Measurements from ENCODE around the gene PARG. TPM values are rescaled to one million over a fixed set of nuclear protein-coding genes. Genes with fewer than 3 reads are reported as not detected.

Gene PARG
- total RNA-seq, 2 experiments from 2014 or later = 26.7 to 30.0 TPM

DNA sequence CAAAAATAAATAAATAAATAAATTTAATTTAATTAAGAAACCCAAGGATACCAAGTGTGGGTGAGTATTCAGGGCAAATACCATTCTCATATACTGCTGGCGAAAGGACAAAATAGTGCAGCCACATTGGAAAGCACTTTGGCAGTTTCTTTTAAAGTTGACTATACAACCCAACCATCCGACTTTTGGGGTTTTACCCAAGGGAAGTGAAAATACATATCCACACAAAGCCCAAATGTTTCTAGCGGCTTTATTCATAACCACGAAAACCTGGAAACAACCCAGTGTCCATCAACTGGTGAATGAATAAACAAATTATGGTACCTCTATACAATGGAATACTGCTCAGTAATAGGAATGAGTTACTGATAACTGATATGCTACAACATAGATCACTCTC is 143.6 kb downstream of the PARG start:
- H3K4me1 Mint-ChIP-seq (ENCODE audit: low read depth) = no peaks in the 10 kb centered on the region
- H3K4me3 Mint-ChIP-seq = no peak overlapping the region
- intact Hi-C loops (cut with micrococcal nuclease) = no loop called here
- H3K36me3 Mint-ChIP-seq (ENCODE audit: low read depth) = no peaks in the 10 kb centered on the region
- ATAC-seq = no peak
- ChIA-PET POLR2A (no interaction called here), CTCF (no interaction called here)
- no peak overlapping the region for H3K27ac Mint-ChIP-seq
- TF ChIP-seq, protein P1, sequence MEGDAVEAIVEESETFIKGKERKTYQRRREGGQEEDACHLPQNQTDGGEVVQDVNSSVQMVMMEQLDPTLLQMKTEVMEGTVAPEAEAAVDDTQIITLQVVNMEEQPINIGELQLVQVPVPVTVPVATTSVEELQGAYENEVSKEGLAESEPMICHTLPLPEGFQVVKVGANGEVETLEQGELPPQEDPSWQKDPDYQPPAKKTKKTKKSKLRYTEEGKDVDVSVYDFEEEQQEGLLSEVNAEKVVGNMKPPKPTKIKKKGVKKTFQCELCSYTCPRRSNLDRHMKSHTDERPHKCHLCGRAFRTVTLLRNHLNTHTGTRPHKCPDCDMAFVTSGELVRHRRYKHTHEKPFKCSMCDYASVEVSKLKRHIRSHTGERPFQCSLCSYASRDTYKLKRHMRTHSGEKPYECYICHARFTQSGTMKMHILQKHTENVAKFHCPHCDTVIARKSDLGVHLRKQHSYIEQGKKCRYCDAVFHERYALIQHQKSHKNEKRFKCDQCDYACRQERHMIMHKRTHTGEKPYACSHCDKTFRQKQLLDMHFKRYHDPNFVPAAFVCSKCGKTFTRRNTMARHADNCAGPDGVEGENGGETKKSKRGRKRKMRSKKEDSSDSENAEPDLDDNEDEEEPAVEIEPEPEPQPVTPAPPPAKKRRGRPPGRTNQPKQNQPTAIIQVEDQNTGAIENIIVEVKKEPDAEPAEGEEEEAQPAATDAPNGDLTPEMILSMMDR (IDR thresholded peaks at IDR 0.05) = no peak
- DNase-seq = no peak
- H3K9me3 Mint-ChIP-seq = no peaks in the 10 kb centered on the region
- peaks cover 2% of the 10 kb centered on the region for H3K27me3 Mint-ChIP-seq

DNA sequence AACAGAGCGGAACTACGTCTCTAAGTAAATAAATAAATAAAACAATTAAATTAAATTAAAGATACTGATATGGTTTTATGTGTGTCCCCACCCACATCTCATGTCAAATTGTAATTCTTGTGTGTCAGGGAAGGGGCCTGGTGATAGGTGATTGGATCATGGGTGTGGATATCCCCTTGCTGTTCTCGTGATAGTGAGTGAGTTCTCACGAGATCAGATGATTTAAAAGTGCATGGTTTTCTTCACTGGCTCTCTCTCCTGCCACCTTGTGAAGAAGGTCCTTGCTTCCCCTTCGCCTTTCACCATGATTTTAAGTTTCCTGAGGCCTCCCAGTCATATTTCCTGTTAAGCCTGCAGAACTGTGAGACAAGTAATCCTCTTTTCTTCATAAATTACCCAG is 150.7 kb downstream of the PARG start:
- no peaks in the 10 kb centered on the region for H3K4me1 Mint-ChIP-seq (ENCODE audit: low read depth)
- H3K4me3 Mint-ChIP-seq = no peak overlapping the region
- H3K27ac Mint-ChIP-seq = no peak overlapping the region
- H3K27me3 Mint-ChIP-seq = peaks cover 2% of the 10 kb centered on the region
- CTCF ChIA-PET = no interaction called here
- POLR2A ChIA-PET = no interaction called here
- H3K36me3 Mint-ChIP-seq (ENCODE audit: low read depth) = no peaks in the 10 kb centered on the region
- no peaks in the 10 kb centered on the region for H3K9me3 Mint-ChIP-seq
- TF ChIP-seq, protein P1 (IDR thresholded peaks at IDR 0.05) = no peak
- DNase-seq (no peak), ATAC-seq (no peak)
- intact Hi-C loops (cut with micrococcal nuclease) = no loop called here

DNA sequence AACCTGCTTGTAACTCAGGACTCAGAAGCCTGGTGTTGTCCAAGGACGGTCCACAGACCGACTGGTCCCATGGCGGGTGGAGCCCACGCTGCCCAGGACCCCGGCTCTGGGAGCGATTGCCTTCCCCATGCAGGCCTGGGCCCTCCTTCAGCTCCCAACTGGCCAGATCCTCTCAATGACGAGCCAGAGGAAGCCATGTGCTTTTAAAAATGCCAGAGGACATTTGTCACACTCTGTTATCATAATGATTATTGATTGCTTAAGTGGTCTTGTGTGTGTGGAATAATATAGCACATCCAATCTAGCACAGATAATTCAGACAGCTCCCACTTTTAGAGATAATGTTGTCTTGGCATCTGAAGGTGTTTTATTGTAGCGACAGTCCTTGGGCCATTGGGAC is 157.1 kb downstream of the PARG start:
- TF ChIP-seq, protein P1 (IDR thresholded peaks at IDR 0.05) = no peak
- H3K36me3 Mint-ChIP-seq (ENCODE audit: low read depth) = no peaks in the 10 kb centered on the region
- peaks cover 3% of the 10 kb centered on the region for H3K27me3 Mint-ChIP-seq
- DNase-seq = no peak
- ChIA-PET CTCF (no interaction called here), POLR2A (no interaction called here)
- ATAC-seq = no peak
- no peaks in the 10 kb centered on the region for H3K4me1 Mint-ChIP-seq (ENCODE audit: low read depth)
- no peak overlapping the region for H3K27ac Mint-ChIP-seq
- no peaks in the 10 kb centered on the region for H3K9me3 Mint-ChIP-seq
- H3K4me3 Mint-ChIP-seq = no peak overlapping the region
- intact Hi-C loops (cut with micrococcal nuclease) = no loop called here

DNA sequence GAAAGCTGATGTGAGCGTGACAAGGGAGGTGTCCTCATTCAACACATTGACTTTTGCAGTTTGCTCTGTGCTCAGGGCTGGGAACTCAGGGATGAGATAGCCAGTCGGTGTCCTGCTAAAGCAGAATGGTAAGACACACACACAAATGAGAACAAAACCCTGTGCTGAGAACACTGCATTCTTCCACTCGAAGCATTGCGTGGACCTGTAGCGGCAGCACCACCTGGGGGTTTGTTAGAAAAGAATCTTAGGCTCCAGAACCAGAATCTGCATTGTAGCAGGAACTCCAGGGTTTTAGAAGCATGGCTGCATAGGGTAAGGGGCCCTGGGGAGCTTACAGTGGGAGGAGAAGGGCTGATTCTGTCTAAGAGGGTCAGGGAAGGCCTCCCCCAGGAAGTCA is 158.2 kb downstream of the PARG start:
- no peaks in the 10 kb centered on the region for H3K9me3 Mint-ChIP-seq
- POLR2A ChIA-PET = no interaction called here
- no peak for ATAC-seq
- H3K27ac Mint-ChIP-seq = no peak overlapping the region
- no peak for DNase-seq
- CTCF ChIA-PET = no interaction called here
- peaks cover 4% of the 10 kb centered on the region for H3K27me3 Mint-ChIP-seq
- no peaks in the 10 kb centered on the region for H3K4me1 Mint-ChIP-seq (ENCODE audit: low read depth)
- intact Hi-C loops (cut with micrococcal nuclease) = no loop called here
- no peak overlapping the region for H3K4me3 Mint-ChIP-seq
- H3K36me3 Mint-ChIP-seq (ENCODE audit: low read depth) = no peaks in the 10 kb centered on the region
- TF ChIP-seq, protein P1 (IDR thresholded peaks at IDR 0.05) = no peak

DNA sequence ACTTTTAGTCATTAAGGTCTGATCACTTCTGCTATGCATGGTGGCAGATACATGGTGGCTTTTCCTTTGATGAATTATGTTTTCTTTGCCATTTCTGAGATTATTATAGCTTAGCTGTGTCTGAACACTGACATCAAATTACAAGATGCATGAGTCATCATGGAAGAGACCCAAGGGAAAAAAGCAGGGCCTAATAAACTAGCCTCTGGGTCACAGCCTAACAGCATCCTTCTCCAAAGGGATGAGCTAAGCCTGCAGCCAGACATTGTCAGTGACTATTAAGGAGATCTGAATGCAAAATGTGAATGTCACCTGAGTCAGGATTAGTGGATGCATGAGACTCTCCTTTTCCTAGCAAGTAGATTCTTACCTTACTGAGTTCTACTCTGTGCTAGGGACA is 160.6 kb downstream of the PARG start:
- intact Hi-C loops (cut with micrococcal nuclease) = no loop called here
- no peaks in the 10 kb centered on the region for H3K36me3 Mint-ChIP-seq (ENCODE audit: low read depth)
- DNase-seq (no peak), ATAC-seq (no peak)
- peaks cover 6% of the 10 kb centered on the region for H3K27me3 Mint-ChIP-seq
- H3K4me3 Mint-ChIP-seq = no peak overlapping the region
- TF ChIP-seq, protein P1 (IDR thresholded peaks at IDR 0.05) = no peak
- ChIA-PET POLR2A (no interaction called here), CTCF (no interaction called here)
- H3K9me3 Mint-ChIP-seq = no peaks in the 10 kb centered on the region
- H3K4me1 Mint-ChIP-seq (ENCODE audit: low read depth) = no peaks in the 10 kb centered on the region
- H3K27ac Mint-ChIP-seq = no peak overlapping the region
